Endothelial cell of umbilical vein (primary cell): Measurements from ENCODE around the gene NEK2. TPM values are rescaled to one million over a fixed set of nuclear protein-coding genes. Genes with fewer than 3 reads are reported as not detected.

Experiments
- BruUV-seq: library from RNA; stranded (reverse); fragments of 400-500 nt; replicated peaks from 2 replicates; lab custom pipeline; 2021; lab: Mats Ljungman, UMichigan
- CTCF ChIA-PET: fragments of 300-600, 350-600 bp; sonication (Branson Sonifier 250); formaldehyde crosslinking; loops from one replicate; lab custom pipeline; 2021; ENCODE audit warnings: antibody characterized with exemption, inconsistent platforms; lab: Charles Lee
- POLR2A ChIA-PET: fragments of 300-600, 350-600 bp; sonication (Branson Sonifier 250); formaldehyde crosslinking; loops from one replicate; lab custom pipeline; 2021; ENCODE audit warnings: antibody characterized with exemption, inconsistent platforms; lab: Charles Lee
- DNase-seq: peaks from one replicate; pipeline ENCODE4 v3.0.0-alpha.2; 2011; ENCODE audit warnings: low read depth, low spot score
- FAIRE-seq: peaks from 2 replicates; lab custom pipeline; 2011; peaks lifted over from hg19 to GRCh38; lab: Jason Lieb, UNC
- H2AFZ ChIP-seq: 2 replicates; pipeline ENCODE4 v1.6.0; 2012; ENCODE audit warnings: low read depth, low read length, control low read depth, inconsistent platforms
- H3K27ac ChIP-seq: 2 replicates; pipeline ENCODE4 v1.5.1; 2011; ENCODE audit warnings: low read depth, mild to moderate bottlenecking, control low read depth, low read length, moderate library complexity; ENCODE audit not compliant: insufficient read depth
- H3K27me3 ChIP-seq, 2 experiments: 2 replicates each; pipeline versions ENCODE4 v1.6.0 to v1.6.1; 2011; ENCODE audit warnings: low read length in 2 of 2, mixed read lengths in 1 of 2; ENCODE audit not compliant: control insufficient read depth in 2 of 2, insufficient read depth in 2 of 2
- H3K36me3 ChIP-seq, 2 experiments: 2 replicates in 1 of 2; 3 replicates in 1 of 2; pipeline ENCODE4 v1.5.1; 2011; ENCODE audit warnings: low read length in 2 of 2, mild to moderate bottlenecking in 1 of 2, moderate library complexity in 1 of 2; ENCODE audit not compliant: control insufficient read depth in 2 of 2, insufficient read depth in 2 of 2; ENCODE audit errors: extremely low read depth in 1 of 2
- H3K4me1 ChIP-seq: 3 replicates; pipeline ENCODE4 v1.5.1; 2011; ENCODE audit warnings: mild to moderate bottlenecking, low read length; ENCODE audit not compliant: control insufficient read depth, insufficient read depth; ENCODE audit errors: extremely low read depth
- H3K4me2 ChIP-seq: 2 replicates; pipeline ENCODE4 v1.6.1; 2011; ENCODE audit warnings: low read length, control low read depth, mixed read lengths; ENCODE audit not compliant: insufficient read depth
- H3K4me3 ChIP-seq, 3 experiments: fragments of 200-600 bp in 1 of 3; sonication (generic), shearing (Covaris generic) in 1 of 3; replicated peaks in 1 of 3; 2 replicates each; pipeline ENCODE4 v1.5.1; 2011 to 2016; ENCODE audit warnings: control low read depth in 3 of 3, low read length in 3 of 3, mild to moderate bottlenecking in 2 of 3, inconsistent platforms in 1 of 3, low read depth in 1 of 3, moderate library complexity in 1 of 3; ENCODE audit not compliant: insufficient read depth in 1 of 3
- H3K79me2 ChIP-seq: 2 replicates; pipeline ENCODE4 v1.6.0; 2012; ENCODE audit warnings: low read length, inconsistent platforms; ENCODE audit not compliant: control insufficient read depth, insufficient read depth
- H3K9ac ChIP-seq: replicated peaks from 2 replicates; pipeline ENCODE3; 2011; ENCODE audit warnings: low read length, control low read depth; ENCODE audit not compliant: insufficient read depth; ENCODE audit errors: extremely low read depth
- H3K9me1 ChIP-seq: replicated peaks from 3 replicates; pipeline ENCODE4 v1.6.0; 2011; ENCODE audit warnings: mild to moderate bottlenecking, low read length; ENCODE audit not compliant: control insufficient read depth, insufficient read depth; ENCODE audit errors: extremely low read depth
- H3K9me3 ChIP-seq: replicated peaks from 2 replicates; pipeline ENCODE4 v1.5.1; 2012; ENCODE audit warnings: low read length, inconsistent platforms; ENCODE audit not compliant: control insufficient read depth, insufficient read depth
- H4K20me1 ChIP-seq: replicated peaks from 2 replicates; pipeline ENCODE3; 2011; ENCODE audit warnings: mild to moderate bottlenecking, low read length; ENCODE audit not compliant: control insufficient read depth, insufficient read depth; ENCODE audit errors: extremely low read depth
- EZH2 ChIP-seq: IDR thresholded peaks from 2 replicates; pipeline ENCODE4 v1.6.1; 2012; ENCODE audit warnings: borderline replicate concordance, low read depth, mild to moderate bottlenecking, moderate library complexity, low read length, inconsistent platforms; ENCODE audit not compliant: severe bottlenecking
- FOS ChIP-seq: IDR thresholded peaks from 2 replicates; pipeline ENCODE4 v1.6.1; 2011; ENCODE audit warnings: mild to moderate bottlenecking, low read length, moderate library complexity, borderline replicate concordance; ENCODE audit not compliant: insufficient read depth
- GATA2 ChIP-seq: IDR thresholded peaks from 2 replicates; pipeline ENCODE4 v1.7.0; 2011; ENCODE audit warnings: low read depth, mild to moderate bottlenecking, moderate library complexity, mixed read lengths, low read length; ENCODE audit not compliant: insufficient read length, insufficient read depth
- JUN ChIP-seq: IDR thresholded peaks from 2 replicates; pipeline ENCODE4 v1.6.1; 2011; ENCODE audit warnings: borderline replicate concordance, low read depth; ENCODE audit not compliant: insufficient read length, insufficient read depth
- MYC ChIP-seq: IDR thresholded peaks from one replicate; pipeline ENCODE4 v1.6.1; 2011; ENCODE audit warnings: mild to moderate bottlenecking, low read depth, low read length
- POLR2A ChIP-seq: IDR thresholded peaks from 2 replicates; pipeline ENCODE4 v1.6.1; 2012; ENCODE audit warnings: low read depth, mild to moderate bottlenecking, control low read depth, low read length
- POLR2AphosphoS5 ChIP-seq: IDR thresholded peaks from 2 replicates; pipeline ENCODE4 v1.6.1; 2012; ENCODE audit warnings: low read depth, mild to moderate bottlenecking, control low read depth, low read length, moderate library complexity; ENCODE audit not compliant: insufficient read depth
- dilution Hi-C: fragments of 300-500 bp; cut with MboI; formaldehyde crosslinking; loops from one replicate; pipeline ENCODE4 v1.15.0; 2019; ENCODE audit warnings: low sequenced_read_pairs; ENCODE audit not compliant: extremely low pct_ligation_motif_present
- intact Hi-C: fragments of 100-400 bp; cut with micrococcal nuclease; formaldehyde crosslinking; loops from one replicate; pipeline ENCODE4 v1.10.0; 2022
- polyA plus RNA-seq, 4 experiments: library from polyadenylated mRNA; depleted of rRNA in 3 of 4; stranded (reverse) in 3 of 4; unstranded in 1 of 4; fragments of >200 nt; gene quantifications; 2 replicates each; pipeline versions ENCODE4 v1.2.1 to v1.2.3, GENCODE V29; 2011 to 2012; ENCODE audit warnings: missing spikeins in 1 of 4
- total RNA-seq: library from RNA; stranded (reverse); gene quantifications from 2 replicates; pipeline ENCODE4 v1.2.3, GENCODE V29; 2021
- TF ChIP-seq, protein P1 (sequence below), 2 donors: IDR thresholded peaks; 1 replicate in 1 of 2; 2 replicates in 1 of 2; pipeline ENCODE4 v1.5.1; 2011; ENCODE audit warnings: low read length in 2 of 2, mild to moderate bottlenecking in 2 of 2, moderate library complexity in 2 of 2, control low read depth in 1 of 2, inconsistent platforms in 1 of 2, low read depth in 1 of 2; ENCODE audit not compliant: insufficient read depth in 1 of 2; ENCODE audit errors: extremely low read depth in 1 of 2
- TF ChIP-seq, protein P2 (sequence below): IDR thresholded peaks from 2 replicates; pipeline ENCODE4 v1.6.1; 2011; ENCODE audit not compliant: insufficient read depth, insufficient read length

Gene NEK2
- total and polyA plus RNA-seq, 2 donors (not counting 3 experiments of a cell fraction or from before 2014, with no cell fraction given) = 6.6 to 19.0 TPM

DNA sequence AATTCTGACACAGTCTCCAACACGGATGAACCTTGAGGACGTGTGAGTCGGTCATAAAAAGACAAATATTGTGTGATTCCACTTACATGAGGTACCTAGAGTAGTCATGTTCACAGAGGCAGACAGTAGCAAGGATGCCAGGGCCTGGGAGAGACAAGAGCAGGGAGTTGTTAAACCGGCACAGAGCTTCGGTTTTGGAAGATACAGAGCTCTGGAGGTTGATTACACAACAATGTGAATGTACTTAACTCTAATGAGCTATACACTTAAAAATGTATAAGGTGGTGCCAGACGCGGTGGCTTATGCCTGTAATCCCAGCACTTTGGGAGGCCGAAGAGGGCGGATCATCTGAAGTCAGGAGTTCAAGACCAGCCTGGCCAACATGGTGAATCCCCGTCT lies 37.8 kb upstream of the NEK2 start:
- no peaks in the 10 kb centered on the region for H3K4me1 ChIP-seq
- FAIRE-seq = no peak
- H3K4me3 ChIP-seq = no peak overlapping the region
- TF ChIP-seq, protein P1, sequence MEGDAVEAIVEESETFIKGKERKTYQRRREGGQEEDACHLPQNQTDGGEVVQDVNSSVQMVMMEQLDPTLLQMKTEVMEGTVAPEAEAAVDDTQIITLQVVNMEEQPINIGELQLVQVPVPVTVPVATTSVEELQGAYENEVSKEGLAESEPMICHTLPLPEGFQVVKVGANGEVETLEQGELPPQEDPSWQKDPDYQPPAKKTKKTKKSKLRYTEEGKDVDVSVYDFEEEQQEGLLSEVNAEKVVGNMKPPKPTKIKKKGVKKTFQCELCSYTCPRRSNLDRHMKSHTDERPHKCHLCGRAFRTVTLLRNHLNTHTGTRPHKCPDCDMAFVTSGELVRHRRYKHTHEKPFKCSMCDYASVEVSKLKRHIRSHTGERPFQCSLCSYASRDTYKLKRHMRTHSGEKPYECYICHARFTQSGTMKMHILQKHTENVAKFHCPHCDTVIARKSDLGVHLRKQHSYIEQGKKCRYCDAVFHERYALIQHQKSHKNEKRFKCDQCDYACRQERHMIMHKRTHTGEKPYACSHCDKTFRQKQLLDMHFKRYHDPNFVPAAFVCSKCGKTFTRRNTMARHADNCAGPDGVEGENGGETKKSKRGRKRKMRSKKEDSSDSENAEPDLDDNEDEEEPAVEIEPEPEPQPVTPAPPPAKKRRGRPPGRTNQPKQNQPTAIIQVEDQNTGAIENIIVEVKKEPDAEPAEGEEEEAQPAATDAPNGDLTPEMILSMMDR (IDR thresholded peaks at IDR 0.05; ENCODE audit: extremely low read depth in 1 of 2, insufficient read depth in 1 of 2, low read depth in 1 of 2, low read length in 2 of 2) = no peak
- TF ChIP-seq FOS (no peak), EZH2 (no peak), GATA2 (no peak), MYC (no peak), POLR2AphosphoS5 (no peak), POLR2A (no peak), JUN (no peak)
- TF ChIP-seq, protein P2, sequence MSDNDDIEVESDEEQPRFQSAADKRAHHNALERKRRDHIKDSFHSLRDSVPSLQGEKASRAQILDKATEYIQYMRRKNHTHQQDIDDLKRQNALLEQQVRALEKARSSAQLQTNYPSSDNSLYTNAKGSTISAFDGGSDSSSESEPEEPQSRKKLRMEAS = no peak
- H3K4me2 ChIP-seq = no peak overlapping the region
- DNase-seq = no peak
- no peak overlapping the region for H2AFZ ChIP-seq
- H4K20me1 ChIP-seq = no peaks in the 10 kb centered on the region
- no peak overlapping the region for H3K9ac ChIP-seq
- ChIA-PET CTCF (interaction anchor here (1.0 to 3.5 kb wide), 4 partner anchors 9 to 32 kb away, joined by 3 to 16 read pairs (median 4); no protein-coding TSS in a partner anchor), POLR2A (no interaction called here)
- no peaks in the 10 kb centered on the region for H3K27me3 ChIP-seq
- no peaks in the 10 kb centered on the region for H3K79me2 ChIP-seq
- dilution Hi-C loops (no loop called here), intact Hi-C loops (no loop called here)
- no peaks in the 10 kb centered on the region for H3K36me3 ChIP-seq
- no peaks in the 10 kb centered on the region for H3K9me3 ChIP-seq
- no peak overlapping the region for H3K27ac ChIP-seq
- no peaks in the 10 kb centered on the region for H3K9me1 ChIP-seq
- BruUV-seq = no TSS peak
